MG63 (cell line): Measurements from ENCODE around the gene ATF4. TPM values are rescaled to one million over a fixed set of nuclear protein-coding genes. Genes with fewer than 3 reads are reported as not detected.

Experiments
- DNase-seq: peaks from one replicate; pipeline ENCODE4 v3.0.0-alpha.2; 2020
- H3K27me3 ChIP-seq: fragments of 250-450 bp; sonication (Bioruptor Pico); 2 replicates; pipeline ENCODE4 v1.5.1; 2020; ENCODE audit warnings: mild to moderate bottlenecking, moderate library complexity
- H3K36me3 ChIP-seq: fragments of 250-450 bp; sonication (Bioruptor Pico); 2 replicates; pipeline ENCODE4 v1.5.1; 2020; ENCODE audit warnings: mild to moderate bottlenecking, moderate library complexity
- H3K4me3 ChIP-seq: fragments of 250-450 bp; sonication (Bioruptor Pico); 2 replicates; pipeline ENCODE4 v1.5.1; 2020; ENCODE audit warnings: mild to moderate bottlenecking, moderate library complexity
- H3K9me3 ChIP-seq: fragments of 250-450 bp; sonication (Bioruptor Pico); 2 replicates; pipeline ENCODE4 v1.5.1; 2020; ENCODE audit warnings: mild to moderate bottlenecking, moderate library complexity
- total RNA-seq: library from RNA; depleted of rRNA; stranded (reverse); fragments of >200 nt; shearing (Covaris generic); gene quantifications from 2 replicates; pipeline ENCODE4 v1.2.3, GENCODE V29; 2014; ENCODE audit warnings: low replicate concordance

ATF4 gene
- total RNA-seq, 1 experiment from 2014 or later = 436 TPM

- Histone ChIP-seq H3K4me3 (no peak overlapping the region), H3K27me3 (no peaks in the 10 kb centered on the region), H3K9me3 (no peaks in the 10 kb centered on the region), H3K36me3 (no peaks in the 10 kb centered on the region)
- DNase-seq = no peak
Measured at GRCh38 chr22:39486951-39487825, 33.2 kb upstream of the ATF4 start.

GRCh38 chr22:39487826-39488520 is 32.4 kb upstream of the ATF4 start:
- Histone ChIP-seq H3K4me3 (no peak overlapping the region), H3K9me3 (no peaks in the 10 kb centered on the region), H3K36me3 (no peaks in the 10 kb centered on the region), H3K27me3 (no peaks in the 10 kb centered on the region)
- DNase-seq = no peak

GRCh38 chr22:39488563-39489083 is 31.7 kb upstream of the ATF4 start:
- H3K27me3 ChIP-seq = no peaks in the 10 kb centered on the region
- DNase-seq = no peak
- H3K36me3 ChIP-seq = no peaks in the 10 kb centered on the region
- H3K4me3 ChIP-seq = no peak overlapping the region
- no peaks in the 10 kb centered on the region for H3K9me3 ChIP-seq

- no peak for DNase-seq
Measured at GRCh38 chr22:39489094-39490068, 31.0 kb upstream of the ATF4 start.

GRCh38 chr22:39490135-39490798 is 30.1 kb upstream of the ATF4 start:
- Histone ChIP-seq H3K4me3 (no peak overlapping the region), H3K9me3 (no peaks in the 10 kb centered on the region), H3K27me3 (no peaks in the 10 kb centered on the region), H3K36me3 (no peaks in the 10 kb centered on the region)
- DNase-seq = peak; percentile 71

More at GRCh38 chr22:39489094-39490068, 31.0 kb upstream of the ATF4 start:
- H3K4me3 ChIP-seq = no peak overlapping the region
- H3K27me3 ChIP-seq = no peaks in the 10 kb centered on the region
- H3K9me3 ChIP-seq = no peaks in the 10 kb centered on the region
- no peaks in the 10 kb centered on the region for H3K36me3 ChIP-seq

- Histone ChIP-seq H3K4me3 (no peak overlapping the region), H3K36me3 (no peaks in the 10 kb centered on the region), H3K27me3 (no peaks in the 10 kb centered on the region), H3K9me3 (no peaks in the 10 kb centered on the region)
- DNase-seq = no peak
Measured at GRCh38 chr22:39490966-39491680, 29.2 kb upstream of the ATF4 start.

GRCh38 chr22:39491696-39492095 is 28.7 kb upstream of the ATF4 start:
- Histone ChIP-seq H3K9me3 (no peaks in the 10 kb centered on the region), H3K36me3 (no peaks in the 10 kb centered on the region), H3K27me3 (no peaks in the 10 kb centered on the region), H3K4me3 (no peak overlapping the region)
- DNase-seq = no peak

GRCh38 chr22:39492186-39492585 is 28.2 kb upstream of the ATF4 start:
- H3K36me3 ChIP-seq = no peaks in the 10 kb centered on the region
- no peak for DNase-seq
- H3K4me3 ChIP-seq = no peak overlapping the region
- no peaks in the 10 kb centered on the region for H3K27me3 ChIP-seq
- H3K9me3 ChIP-seq = no peaks in the 10 kb centered on the region

- H3K27me3 ChIP-seq = no peaks in the 10 kb centered on the region
- no peak overlapping the region for H3K4me3 ChIP-seq
- DNase-seq = peak; percentile 54
- no peaks in the 10 kb centered on the region for H3K36me3 ChIP-seq
- no peaks in the 10 kb centered on the region for H3K9me3 ChIP-seq
Measured at GRCh38 chr22:39493759-39494158, 26.6 kb upstream of the ATF4 start.

GRCh38 chr22:39494471-39495120 is 25.8 kb upstream of the ATF4 start:
- Histone ChIP-seq H3K27me3 (no peaks in the 10 kb centered on the region), H3K4me3 (no peak overlapping the region), H3K9me3 (no peaks in the 10 kb centered on the region), H3K36me3 (no peaks in the 10 kb centered on the region)
- no peak for DNase-seq

- Histone ChIP-seq H3K36me3 (no peaks in the 10 kb centered on the region), H3K9me3 (no peaks in the 10 kb centered on the region), H3K27me3 (no peaks in the 10 kb centered on the region), H3K4me3 (no peak overlapping the region)
- peak; percentile 53 for DNase-seq
Measured at GRCh38 chr22:39496131-39496838, 24.1 kb upstream of the ATF4 start.

GRCh38 chr22:39497429-39497828 is 22.9 kb upstream of the ATF4 start:
- DNase-seq = no peak
- no peaks in the 10 kb centered on the region for H3K36me3 ChIP-seq
- no peaks in the 10 kb centered on the region for H3K9me3 ChIP-seq
- no peak overlapping the region for H3K4me3 ChIP-seq
- H3K27me3 ChIP-seq = no peaks in the 10 kb centered on the region

- Histone ChIP-seq H3K4me3 (no peak overlapping the region), H3K27me3 (no peaks in the 10 kb centered on the region), H3K9me3 (no peaks in the 10 kb centered on the region), H3K36me3 (peaks cover 2% of the 10 kb centered on the region)
- no peak for DNase-seq
Measured at GRCh38 chr22:39498368-39498767, 22.0 kb upstream of the ATF4 start.

GRCh38 chr22:39498802-39499201 is 21.6 kb upstream of the ATF4 start:
- no peaks in the 10 kb centered on the region for H3K9me3 ChIP-seq
- peaks cover 6% of the 10 kb centered on the region for H3K36me3 ChIP-seq
- no peaks in the 10 kb centered on the region for H3K27me3 ChIP-seq
- no peak for DNase-seq
- H3K4me3 ChIP-seq = no peak overlapping the region

GRCh38 chr22:39500101-39500500 is 20.3 kb upstream of the ATF4 start:
- DNase-seq = no peak
- Histone ChIP-seq H3K4me3 (no peak overlapping the region), H3K27me3 (no peaks in the 10 kb centered on the region), H3K9me3 (no peaks in the 10 kb centered on the region), H3K36me3 (peaks cover 19% of the 10 kb centered on the region)
